Natural killer cell (primary cell): ENCODE data around the gene C22orf23. TPM values are rescaled to one million over a fixed set of nuclear protein-coding genes. Genes with fewer than 3 reads are reported as not detected.
A peak's percentile ranks its signal among the peaks of the same experiment; 100 is the strongest.

ENCODE experiments used
- ATAC-seq, 3 donors: fragments of 150-1000 bp in 2 of 3; fragments of 200-7000 bp in 1 of 3; cut with Tn5 transposase; 1 replicate in 1 of 3; 2 replicates in 2 of 3; pipeline ENCODE4 v1.10.0; 2021; ENCODE audit warnings: mild to moderate bottlenecking in 2 of 3, moderate library complexity in 2 of 3
- DNase-seq, 2 donors: peaks; one replicate each; pipeline versions ENCODE4 v3.0.0 to v3.0.0-alpha.2; 2013 to 2021; ENCODE audit warnings: mixed read lengths in 1 of 2
- H3K27ac ChIP-seq: one replicate; pipeline ENCODE4 v1.5.1; 2013; ENCODE audit warnings: mild to moderate bottlenecking, low read length
- H3K27me3 ChIP-seq: one replicate; pipeline ENCODE4 v1.6.1; 2013; ENCODE audit warnings: low read length; ENCODE audit not compliant: control insufficient read depth, insufficient read depth
- H3K36me3 ChIP-seq: one replicate; pipeline ENCODE4 v1.6.1; 2013; ENCODE audit warnings: low read length; ENCODE audit not compliant: control insufficient read depth, insufficient read depth
- H3K4me1 ChIP-seq: one replicate; pipeline ENCODE4 v1.6.1; 2013; ENCODE audit warnings: low read length; ENCODE audit not compliant: control insufficient read depth, insufficient read depth
- H3K4me3 ChIP-seq: one replicate; pipeline ENCODE4 v1.5.1; 2013; ENCODE audit warnings: low read length
- H3K9me3 ChIP-seq: one replicate; pipeline ENCODE4 v1.6.1; 2013; ENCODE audit warnings: low read length; ENCODE audit not compliant: control insufficient read depth, insufficient read depth
- H3K27ac Mint-ChIP-seq, 2 donors: one replicate each; pipeline ENCODE4 v1.8.0; 2022; ENCODE audit warnings: mild to moderate bottlenecking in 2 of 2, mixed read lengths in 2 of 2, moderate library complexity in 1 of 2
- H3K27me3 Mint-ChIP-seq, 2 donors: one replicate each; pipeline ENCODE4 v1.8.0; 2022; ENCODE audit warnings: low read depth in 2 of 2, mixed read lengths in 2 of 2
- H3K36me3 Mint-ChIP-seq: one replicate; pipeline ENCODE4 v1.8.0; 2022; ENCODE audit warnings: mixed read lengths
- H3K4me1 Mint-ChIP-seq, 2 donors: one replicate each; pipeline ENCODE4 v1.8.0; 2022; ENCODE audit warnings: mixed read lengths in 2 of 2
- H3K4me3 Mint-ChIP-seq: one replicate; pipeline ENCODE4 v1.8.0; 2022; ENCODE audit warnings: mild to moderate bottlenecking, moderate library complexity, mixed read lengths
- H3K9me3 Mint-ChIP-seq, 2 donors: one replicate each; pipeline ENCODE4 v1.8.0; 2022; ENCODE audit warnings: mixed read lengths in 2 of 2
- WGBS: methylation state at CpG from one replicate; pipeline ENCODE4 v1.1.7; 2013; ENCODE audit warnings: missing lambda C conversion rate; ENCODE audit not compliant: insufficient coverage; 5-methylcytosine and 5-hydroxymethylcytosine counted together
- intact Hi-C: fragments of 100-400 bp; cut with micrococcal nuclease; formaldehyde crosslinking; loops from one replicate; pipeline ENCODE4 v1.14.2; 2022
- total RNA-seq, 4 donors: library from RNA; stranded (reverse); fragments of 120-200 nt in 1 of 4; gene quantifications; one replicate each; pipeline versions ENCODE4 v1.2.3 to v1.2.4, GENCODE V29; 2013 to 2022
- TF ChIP-seq, protein P1 (sequence below): fragments of 200-600 bp; IDR thresholded peaks from one replicate; pipeline ENCODE4 v1.8.0; 2022; ENCODE audit warnings: antibody characterized with exemption

Gene C22orf23
- not detected for total RNA-seq
- not detected for total RNA-seq (2013)

- H3K36me3 Mint-ChIP-seq = peaks cover 3% of the 10 kb centered on the region
- DNase-seq = peak; percentile 94 to 100
- peak within 1 kb of the TSS; percentile 40 for H3K27ac ChIP-seq
- TF ChIP-seq, protein P1, sequence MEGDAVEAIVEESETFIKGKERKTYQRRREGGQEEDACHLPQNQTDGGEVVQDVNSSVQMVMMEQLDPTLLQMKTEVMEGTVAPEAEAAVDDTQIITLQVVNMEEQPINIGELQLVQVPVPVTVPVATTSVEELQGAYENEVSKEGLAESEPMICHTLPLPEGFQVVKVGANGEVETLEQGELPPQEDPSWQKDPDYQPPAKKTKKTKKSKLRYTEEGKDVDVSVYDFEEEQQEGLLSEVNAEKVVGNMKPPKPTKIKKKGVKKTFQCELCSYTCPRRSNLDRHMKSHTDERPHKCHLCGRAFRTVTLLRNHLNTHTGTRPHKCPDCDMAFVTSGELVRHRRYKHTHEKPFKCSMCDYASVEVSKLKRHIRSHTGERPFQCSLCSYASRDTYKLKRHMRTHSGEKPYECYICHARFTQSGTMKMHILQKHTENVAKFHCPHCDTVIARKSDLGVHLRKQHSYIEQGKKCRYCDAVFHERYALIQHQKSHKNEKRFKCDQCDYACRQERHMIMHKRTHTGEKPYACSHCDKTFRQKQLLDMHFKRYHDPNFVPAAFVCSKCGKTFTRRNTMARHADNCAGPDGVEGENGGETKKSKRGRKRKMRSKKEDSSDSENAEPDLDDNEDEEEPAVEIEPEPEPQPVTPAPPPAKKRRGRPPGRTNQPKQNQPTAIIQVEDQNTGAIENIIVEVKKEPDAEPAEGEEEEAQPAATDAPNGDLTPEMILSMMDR = no peak
- WGBS = under 1% methylated on average over 52 of the region's 52 CpGs
- peak within 1 kb of the TSS; percentile 83 to 94 for H3K27ac Mint-ChIP-seq
- H3K9me3 Mint-ChIP-seq = no peaks in the 10 kb centered on the region
- H3K4me3 Mint-ChIP-seq = peak within 1 kb of the TSS; percentile 93
- H3K4me1 Mint-ChIP-seq = peaks cover 25 to 43% of the 10 kb centered on the region in 2 donors
- H3K4me3 ChIP-seq = peak within 1 kb of the TSS; percentile 78
- H3K36me3 ChIP-seq = peaks cover 19% of the 10 kb centered on the region
- H3K4me1 ChIP-seq = peaks cover 20% of the 10 kb centered on the region
- peaks cover 7 to 10% of the 10 kb centered on the region in 2 donors for H3K27me3 Mint-ChIP-seq
- H3K9me3 ChIP-seq = no peaks in the 10 kb centered on the region
- intact Hi-C loops = loop anchor here (5.0 kb wide), 1 partner anchor 136 kb away; no protein-coding TSS in a partner anchor
- peak; percentile 94 to 95 (median 95) for ATAC-seq
- H3K27me3 ChIP-seq = peaks cover 6% of the 10 kb centered on the region
Measured at GRCh38 chr22:37953437-37954179, at the start of gene C22orf23, which contains the start of gene POLR2F. Gene C22orf23, minus strand, starts transcription at chr22:37953601. Its CDS starts 452 bp downstream, at chr22:37953149. Gene POLR2F, plus strand, starts transcription at chr22:37953699. Its CDS starts 89 bp downstream, at chr22:37953788.

GRCh38 chr22:37999640-38000272 lies 46.4 kb upstream of the C22orf23 start:
- Mint-ChIP-seq H3K4me3 (no peak overlapping the region), H3K4me1 (peaks cover 30 to 60% of the 10 kb centered on the region in 2 donors), H3K9me3 (no peaks in the 10 kb centered on the region), H3K36me3 (no peaks in the 10 kb centered on the region), H3K27ac (peak overlapping the region in 1 of 2 donors; percentile 84), H3K27me3 (no peaks in the 10 kb centered on the region)
- 69% methylated on average over 16 of the region's 16 CpGs for WGBS
- H3K4me1 ChIP-seq = peaks cover 80% of the 10 kb centered on the region
- ATAC-seq = peak in 2 of 3 donors; percentile 13 to 42
- no peak overlapping the region for H3K27ac ChIP-seq
- H3K4me3 ChIP-seq = no peak overlapping the region
- no peaks in the 10 kb centered on the region for H3K36me3 ChIP-seq
- intact Hi-C loops = no loop called here
- H3K9me3 ChIP-seq = no peaks in the 10 kb centered on the region
- DNase-seq = peak in 1 of 2 donors; percentile 24
- TF ChIP-seq, protein P1 = no peak
- no peaks in the 10 kb centered on the region for H3K27me3 ChIP-seq

DNA sequence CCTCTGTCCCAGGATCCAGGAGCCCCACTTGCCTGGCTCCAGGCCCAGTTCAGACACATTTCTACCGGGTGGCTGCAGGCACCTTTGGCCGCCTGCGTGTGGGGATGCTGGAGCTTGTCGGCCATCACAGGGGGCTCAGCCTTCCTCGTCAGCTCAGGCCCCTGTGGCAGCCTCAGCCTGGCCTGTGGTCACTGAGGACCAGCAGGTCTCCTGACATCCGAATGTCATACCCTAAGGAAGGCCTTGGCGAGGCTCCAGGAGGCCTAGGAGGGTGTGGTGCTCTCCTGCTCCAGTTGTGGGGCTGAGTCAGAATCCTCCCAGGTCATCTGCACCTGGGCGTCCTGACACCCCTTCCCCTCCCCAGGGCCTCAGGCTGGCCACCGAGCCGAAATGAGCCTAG lies 45.8 kb upstream of the C22orf23 start:
- H3K27me3 ChIP-seq = no peaks in the 10 kb centered on the region
- Mint-ChIP-seq H3K4me1 (peaks cover 30 to 59% of the 10 kb centered on the region in 2 donors), H3K27ac (peak overlapping the region; percentile 83 to 84), H3K4me3 (no peak overlapping the region), H3K27me3 (no peaks in the 10 kb centered on the region), H3K36me3 (no peaks in the 10 kb centered on the region), H3K9me3 (no peaks in the 10 kb centered on the region)
- no peaks in the 10 kb centered on the region for H3K36me3 ChIP-seq
- no peak overlapping the region for H3K4me3 ChIP-seq
- 96% methylated on average over 10 of the region's 10 CpGs for WGBS
- intact Hi-C loops = no loop called here
- peaks cover 80% of the 10 kb centered on the region for H3K4me1 ChIP-seq
- TF ChIP-seq, protein P1 = no peak
- DNase-seq (no peak), ATAC-seq (no peak)
- H3K9me3 ChIP-seq = no peaks in the 10 kb centered on the region
- H3K27ac ChIP-seq = no peak overlapping the region
